Activated B cell treated with CpG ODN at 0.5 μM for 24 hours (primary cell): ENCODE data around the gene CCDC97. TPM values are rescaled to one million over a fixed set of nuclear protein-coding genes. Genes with fewer than 3 reads are reported as not detected.

ENCODE experiments used
- ATAC-seq: fragments of 200-7000 bp; cut with Tn5 transposase; one replicate; pipeline ENCODE4 v1.10.0; 2021; ENCODE audit warnings: low read depth, mild to moderate bottlenecking, moderate library complexity
- CTCF ChIA-PET: fragments of 350-600 bp; sonication (Branson Sonifier 250); formaldehyde crosslinking; loops from one replicate; lab custom pipeline; 2021; ENCODE audit warnings: antibody characterized with exemption; lab: Charles Lee
- POLR2A ChIA-PET: fragments of 350-600 bp; sonication (Branson Sonifier 250); formaldehyde crosslinking; loops from one replicate; lab custom pipeline; 2021; ENCODE audit warnings: antibody characterized with exemption; lab: Charles Lee
- DNase-seq: peaks from one replicate; pipeline ENCODE4 v3.0.0; 2022
- H3K27ac Mint-ChIP-seq: one replicate; pipeline ENCODE4 v1.8.0; 2020; ENCODE audit warnings: mixed read lengths
- H3K27me3 Mint-ChIP-seq: one replicate; pipeline ENCODE4 v1.8.0; 2021; ENCODE audit warnings: mixed read lengths
- H3K36me3 Mint-ChIP-seq: one replicate; pipeline ENCODE4 v1.8.0; 2021; ENCODE audit warnings: low read depth, mixed read lengths
- H3K4me1 Mint-ChIP-seq: one replicate; pipeline ENCODE4 v1.8.0; 2021; ENCODE audit warnings: mixed read lengths
- H3K4me3 Mint-ChIP-seq: one replicate; pipeline ENCODE4 v1.8.0; 2020; ENCODE audit warnings: mild to moderate bottlenecking, mixed read lengths
- H3K9me3 Mint-ChIP-seq: one replicate; pipeline ENCODE4 v1.8.0; 2020; ENCODE audit warnings: mixed read lengths
- CTCF ChIP-seq: fragments of 200-600 bp; IDR thresholded peaks from one replicate; pipeline ENCODE4 v1.8.0; 2022; ENCODE audit warnings: antibody characterized with exemption, mild to moderate bottlenecking
- intact Hi-C: fragments of 100-400 bp; cut with micrococcal nuclease; formaldehyde crosslinking; loops from one replicate; pipeline ENCODE4 v1.15.1; 2024
- total RNA-seq: library from RNA; stranded (reverse); gene quantifications from 2 replicates; pipeline ENCODE4 v1.2.3, GENCODE V29; 2022

CCDC97 gene
- 61.7 and 65.3 TPM in 2 replicates for total RNA-seq

GRCh38 chr19:41310033-41310831 is at the start of gene CCDC97:
Gene CCDC97 (plus strand): TSS chr19:41310172. CDS start chr19:41310311, 139 bp downstream.
- ATAC-seq (peak; percentile 76), DNase-seq (peak; percentile 92)
- Mint-ChIP-seq H3K27me3 (no peaks in the 10 kb centered on the region), H3K27ac (peak within 1 kb of the TSS; percentile 100), H3K4me1 (peaks cover 65% of the 10 kb centered on the region), H3K36me3 (peaks cover 65% of the 10 kb centered on the region), H3K4me3 (peak within 1 kb of the TSS; percentile 99), H3K9me3 (no peaks in the 10 kb centered on the region)
- CTCF ChIA-PET = interaction anchor here (0.9 to 5.5 kb wide), 5 partner anchors 11 to 261 kb away, joined by 3 to 45 read pairs (median 26); no protein-coding TSS in a partner anchor
- TF ChIP-seq CTCF = no peak
- POLR2A ChIA-PET = interaction anchor here (0.6 to 7.4 kb wide), 10 partner anchors 10 to 646 kb away, joined by 3 to 76 read pairs (median 8); partner anchors contain the start of genes ACTMAP and HNRNPUL1
- intact Hi-C loops = loop anchor here (1.0 kb wide), 3 partner anchors 16 to 87 kb away; partner anchors contain the start of genes BCKDHA and EXOSC5

- peak overlapping the region; percentile 96 for H3K4me3 Mint-ChIP-seq
- TF ChIP-seq CTCF = no peak
- DNase-seq (no peak), ATAC-seq (no peak)
- no peaks in the 10 kb centered on the region for H3K27me3 Mint-ChIP-seq
- ChIA-PET POLR2A (interaction anchor here (0.9 to 5.5 kb wide), 9 partner anchors 36 to 691 kb away, joined by 3 to 69 read pairs (median 40); partner anchors contain the start of genes B9D2, CCDC97, RAB4B and TGFB1), CTCF (interaction anchor here (1.1 to 3.9 kb wide), 6 partner anchors 47 to 336 kb away, joined by 3 to 30 read pairs (median 7); no protein-coding TSS in a partner anchor)
- H3K27ac Mint-ChIP-seq = peak overlapping the region; percentile 99
- H3K4me1 Mint-ChIP-seq = peaks cover 35% of the 10 kb centered on the region
- peaks cover 2% of the 10 kb centered on the region for H3K9me3 Mint-ChIP-seq
- intact Hi-C loops = loop anchor here (1.0 to 10.0 kb wide), 9 partner anchors 57 to 1419 kb away; partner anchors contain the start of genes CEACAM21, DMAC2 and EGLN2
- H3K36me3 Mint-ChIP-seq = peaks cover 25% of the 10 kb centered on the region
These were observed 48.3 kb upstream of the CCDC97 start for GRCh38 chr19:41261474-41262190.

GRCh38 chr19:41263042-41263849 is 46.7 kb upstream of the CCDC97 start:
- intact Hi-C loops = loop anchor here (1.0 to 10.0 kb wide), 10 partner anchors 64 to 1421 kb away; partner anchors contain the start of genes CEACAM21, COQ8B, DMAC2 and EGLN2
- ATAC-seq (peak; percentile 17), DNase-seq (peak; percentile 62)
- Mint-ChIP-seq H3K36me3 (peaks cover 37% of the 10 kb centered on the region), H3K4me1 (peaks cover 48% of the 10 kb centered on the region), H3K9me3 (peaks cover 2% of the 10 kb centered on the region), H3K27me3 (no peaks in the 10 kb centered on the region), H3K27ac (peak overlapping the region; percentile 99), H3K4me3 (peak overlapping the region; percentile 96)
- no peak for TF ChIP-seq CTCF
- ChIA-PET POLR2A (interaction anchor here (0.6 to 5.5 kb wide), 43 partner anchors 9 to 1818 kb away, joined by 3 to 69 read pairs (median 5); partner anchors contain the start of genes ACTMAP, B9D2, C19orf47 and CCDC97), CTCF (interaction anchor here (0.8 to 3.9 kb wide), 8 partner anchors 35 to 334 kb away, joined by 3 to 30 read pairs (median 5); partner anchors contain the start of gene B9D2)

GRCh38 chr19:41263850-41264580 is 46.0 kb upstream of the CCDC97 start, which contains the start of gene HNRNPUL1:
Gene HNRNPUL1 (plus strand): TSS chr19:41264372. CDS start chr19:41264504, 132 bp downstream.
- ChIA-PET CTCF (interaction anchor here (0.8 to 3.9 kb wide), 6 partner anchors 39 to 601 kb away, joined by 3 to 30 read pairs (median 6); partner anchors contain the start of gene B9D2), POLR2A (interaction anchor here (0.6 to 5.5 kb wide), 34 partner anchors 9 to 1819 kb away, joined by 3 to 69 read pairs (median 5); partner anchors contain the start of genes ACTMAP, B9D2, C19orf47 and CCDC97)
- ATAC-seq = peak; percentile 77
- intact Hi-C loops = loop anchor here (1.0 to 10.0 kb wide), 14 partner anchors 33 to 1422 kb away; partner anchors contain the start of genes B9D2, BCKDHA, CEACAM21 and COQ8B
- Mint-ChIP-seq H3K9me3 (no peaks in the 10 kb centered on the region), H3K4me1 (peaks cover 48% of the 10 kb centered on the region), H3K27me3 (no peaks in the 10 kb centered on the region), H3K27ac (peak within 1 kb of the TSS; percentile 99), H3K36me3 (peaks cover 43% of the 10 kb centered on the region), H3K4me3 (peak within 1 kb of the TSS; percentile 96)
- DNase-seq = peak; percentile 98
- TF ChIP-seq CTCF = no peak
